Keratinocyte (primary cell): ENCODE data around the gene ST8SIA6.

ENCODE experiments used
- CTCF ChIP-seq, 3 experiments: IDR thresholded peaks in 1 of 3; conservative IDR thresholded peaks in 1 of 3; optimal IDR thresholded peaks in 1 of 3; 2 replicates in 2 of 3; 3 replicates in 1 of 3; pipeline versions ENCODE3 to v1.5.1; 2011; ENCODE audit warnings: low read length in 3 of 3, mild to moderate bottlenecking in 3 of 3, moderate library complexity in 2 of 3, control low read depth in 1 of 3, inconsistent platforms in 1 of 3; ENCODE audit not compliant: insufficient read depth in 2 of 3; ENCODE audit errors: extremely low read depth in 1 of 3
- EZH2 ChIP-seq: IDR thresholded peaks from one replicate; pipeline ENCODE4 v1.6.1; 2012; ENCODE audit warnings: inconsistent platforms, mild to moderate bottlenecking, low read length, moderate library complexity

- TF ChIP-seq CTCF (optimal IDR thresholded peaks at IDR 0.05 in 1 of 3, IDR thresholded peaks at IDR 0.05 in 1 of 3, conservative IDR thresholded peaks at IDR 0.05 in 1 of 3; ENCODE audit: extremely low read depth in 1 of 3, insufficient read depth in 2 of 3, low read length in 3 of 3) (no peak), EZH2 (no peak)
Observed at GRCh38 chr10:17379151-17379690, 75.2 kb downstream of the ST8SIA6 start.
